BE2C (cell line): ENCODE data around the gene WWOX. TPM values are rescaled to one million over a fixed set of nuclear protein-coding genes. Genes with fewer than 3 reads are reported as not detected.
A peak's percentile ranks its signal among the peaks of the same experiment; 100 is the strongest.
"Not testable (repeated sequence)": the region's sequence is repeated elsewhere in the genome, so short reads cannot be mapped to it uniquely, and the experiment has no call there.

Experiments used
- DNase-seq: peaks from one replicate; pipeline ENCODE4 v3.0.0-alpha.2; 2020
- H3K27me3 ChIP-seq: fragments of 250-450 bp; sonication (Bioruptor Pico); 2 replicates; pipeline ENCODE4 v1.5.1; 2020; ENCODE audit warnings: mild to moderate bottlenecking
- H3K36me3 ChIP-seq: fragments of 250-450 bp; sonication (Bioruptor Pico); 2 replicates; pipeline ENCODE4 v1.5.1; 2020; ENCODE audit warnings: mild to moderate bottlenecking
- H3K4me1 ChIP-seq: fragments of 250-450 bp; sonication (Bioruptor Pico); 2 replicates; pipeline ENCODE4 v1.5.1; 2020
- H3K4me3 ChIP-seq: 2 replicates; pipeline ENCODE4 v1.5.1; 2011; ENCODE audit warnings: low read depth, low read length
- H3K9me3 ChIP-seq: fragments of 250-450 bp; sonication (Bioruptor Pico); 2 replicates; pipeline ENCODE4 v1.5.1; 2020
- polyA plus RNA-seq: library from polyadenylated mRNA; unstranded; fragments of >200 nt; gene quantifications from one replicate; pipeline ENCODE4 v1.2.1, GENCODE V29; 2012; ENCODE audit warnings: low read depth, missing spikeins; ENCODE audit not compliant: insufficient read length, insufficient read depth
- TF ChIP-seq, protein P1 (sequence below): IDR thresholded peaks from 2 replicates; pipeline ENCODE4 v1.5.1; 2012; ENCODE audit warnings: mild to moderate bottlenecking, low read depth, low read length

WWOX gene
- polyA plus RNA-seq: 13.9 TPM

DNA sequence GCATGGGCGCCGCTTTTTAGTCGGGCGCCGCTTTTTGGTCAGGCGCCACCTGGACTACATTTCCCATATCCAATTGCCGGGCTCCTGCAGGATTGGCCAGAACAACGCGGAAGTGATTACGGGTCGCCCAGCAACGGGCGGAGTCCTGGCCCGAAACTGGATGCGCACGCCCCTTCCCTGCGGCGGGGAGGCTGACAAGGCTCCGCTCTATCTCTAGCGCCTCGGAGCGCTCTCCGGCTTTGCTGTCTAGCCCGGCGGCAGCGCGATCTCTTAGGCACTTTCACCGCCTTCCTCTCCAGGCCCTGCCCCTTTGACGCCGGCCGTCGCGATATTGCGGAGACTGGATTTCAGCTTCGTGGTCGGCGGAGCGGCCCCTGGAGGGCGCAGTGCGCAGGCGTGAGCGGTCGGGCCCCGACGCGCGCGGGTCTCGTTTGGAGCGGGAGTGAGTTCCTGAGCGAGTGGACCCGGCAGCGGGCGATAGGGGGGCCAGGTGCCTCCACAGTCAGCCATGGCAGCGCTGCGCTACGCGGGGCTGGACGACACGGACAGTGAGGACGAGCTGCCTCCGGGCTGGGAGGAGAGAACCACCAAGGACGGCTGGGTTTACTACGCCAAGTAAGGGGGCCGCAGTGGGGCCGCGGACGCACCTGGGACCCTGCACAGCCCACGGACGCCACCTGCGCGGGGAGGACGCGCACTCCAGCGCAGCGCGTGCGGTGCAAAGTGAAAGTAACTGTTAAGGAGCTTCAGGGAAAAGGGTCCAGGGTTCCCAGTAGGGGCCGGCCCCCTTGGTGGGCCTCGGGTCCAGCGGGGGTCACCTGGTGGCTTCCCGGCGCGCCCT lies at the start of gene WWOX:
Gene WWOX, plus strand, starts transcription at position 384 of the 841 bp plus-strand sequence.
- Histone ChIP-seq H3K4me3 (peak within 1 kb of the TSS; percentile 87), H3K9me3 (no peaks in the 10 kb centered on the region), H3K36me3 (no peaks in the 10 kb centered on the region), H3K27me3 (no peaks in the 10 kb centered on the region), H3K4me1 (no peaks in the 10 kb centered on the region)
- TF ChIP-seq, protein P1, sequence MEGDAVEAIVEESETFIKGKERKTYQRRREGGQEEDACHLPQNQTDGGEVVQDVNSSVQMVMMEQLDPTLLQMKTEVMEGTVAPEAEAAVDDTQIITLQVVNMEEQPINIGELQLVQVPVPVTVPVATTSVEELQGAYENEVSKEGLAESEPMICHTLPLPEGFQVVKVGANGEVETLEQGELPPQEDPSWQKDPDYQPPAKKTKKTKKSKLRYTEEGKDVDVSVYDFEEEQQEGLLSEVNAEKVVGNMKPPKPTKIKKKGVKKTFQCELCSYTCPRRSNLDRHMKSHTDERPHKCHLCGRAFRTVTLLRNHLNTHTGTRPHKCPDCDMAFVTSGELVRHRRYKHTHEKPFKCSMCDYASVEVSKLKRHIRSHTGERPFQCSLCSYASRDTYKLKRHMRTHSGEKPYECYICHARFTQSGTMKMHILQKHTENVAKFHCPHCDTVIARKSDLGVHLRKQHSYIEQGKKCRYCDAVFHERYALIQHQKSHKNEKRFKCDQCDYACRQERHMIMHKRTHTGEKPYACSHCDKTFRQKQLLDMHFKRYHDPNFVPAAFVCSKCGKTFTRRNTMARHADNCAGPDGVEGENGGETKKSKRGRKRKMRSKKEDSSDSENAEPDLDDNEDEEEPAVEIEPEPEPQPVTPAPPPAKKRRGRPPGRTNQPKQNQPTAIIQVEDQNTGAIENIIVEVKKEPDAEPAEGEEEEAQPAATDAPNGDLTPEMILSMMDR: 0 out of 2 replicates have a peak, but pooled peaks have one; percentile 82
- peak; percentile 96 for DNase-seq

DNA sequence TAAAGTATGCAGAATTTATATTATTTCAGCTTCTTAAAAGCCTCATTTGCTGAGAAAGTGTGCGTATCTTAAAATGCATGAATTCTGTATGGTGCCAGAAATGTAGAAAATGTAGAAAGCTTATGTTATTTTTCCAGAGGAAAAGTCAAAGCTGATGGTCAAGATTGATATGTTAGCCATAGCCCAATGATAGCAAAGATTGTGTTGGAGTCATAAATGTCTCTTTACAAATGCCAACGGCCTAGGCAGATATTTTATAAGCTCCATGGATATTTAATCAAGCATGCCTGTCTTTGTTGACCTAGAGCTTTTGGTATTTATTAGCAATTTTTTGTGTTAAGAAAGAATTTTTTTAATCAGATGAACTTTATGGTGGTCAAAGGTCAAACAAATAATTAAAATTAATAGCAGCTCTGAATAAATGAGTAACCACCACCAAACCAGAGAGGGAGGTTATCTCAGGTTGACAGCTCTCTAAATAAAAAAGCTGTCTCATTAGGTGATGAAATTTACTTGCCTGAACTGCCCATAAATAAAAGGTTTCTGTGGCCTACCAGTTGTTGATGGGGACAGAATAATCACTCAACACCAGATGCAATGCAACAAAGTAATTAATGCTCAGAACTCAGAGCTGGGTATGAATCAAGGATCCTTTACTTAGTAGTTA lies 48.6 kb upstream of the WWOX start:
- no peaks in the 10 kb centered on the region for H3K9me3 ChIP-seq
- no peak overlapping the region for H3K4me3 ChIP-seq
- TF ChIP-seq, protein P1: no peak
- no peaks in the 10 kb centered on the region for H3K36me3 ChIP-seq
- no peaks in the 10 kb centered on the region for H3K27me3 ChIP-seq
- no peak for DNase-seq
- H3K4me1 ChIP-seq: no peaks in the 10 kb centered on the region

DNA sequence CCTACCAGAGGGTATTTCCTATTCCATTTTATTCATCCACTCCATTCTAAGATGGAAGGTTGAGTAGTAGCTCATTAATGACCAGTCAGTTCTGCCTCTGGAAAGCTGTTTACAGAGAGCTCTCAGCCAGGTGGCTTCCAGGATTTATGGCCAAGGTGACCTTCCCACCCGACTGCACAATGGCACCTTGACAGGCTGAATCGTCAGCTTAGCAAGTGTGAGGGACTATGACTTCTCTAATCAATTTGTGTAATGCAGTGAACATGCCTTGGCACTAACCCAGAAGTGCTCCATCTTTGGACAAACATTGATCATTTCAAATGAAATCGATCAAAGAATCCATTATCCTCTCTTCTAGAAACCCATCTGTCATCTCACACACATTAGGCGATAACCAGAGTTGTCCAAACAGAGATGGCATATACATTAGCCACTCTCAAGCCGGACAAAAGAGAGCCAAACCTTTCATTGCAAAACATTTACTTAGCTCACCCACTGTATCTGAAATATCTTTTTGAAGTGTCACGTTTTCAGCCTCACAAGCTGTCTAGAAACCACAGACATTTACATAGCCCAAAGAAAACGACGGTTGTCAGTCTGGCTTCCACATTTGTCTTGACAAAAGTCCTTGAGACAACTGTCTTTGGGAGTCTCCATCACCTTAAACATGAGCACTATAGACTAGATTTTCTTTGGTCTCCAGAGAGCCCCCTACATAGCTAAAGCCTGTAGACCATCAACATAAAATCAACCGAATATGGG lies 41.5 kb upstream of the WWOX start:
- DNase-seq: no peak
- no peaks in the 10 kb centered on the region for H3K27me3 ChIP-seq
- TF ChIP-seq, protein P1: no peak
- no peak overlapping the region for H3K4me3 ChIP-seq
- no peaks in the 10 kb centered on the region for H3K36me3 ChIP-seq
- H3K9me3 ChIP-seq: no peaks in the 10 kb centered on the region
- H3K4me1 ChIP-seq: no peaks in the 10 kb centered on the region

DNA sequence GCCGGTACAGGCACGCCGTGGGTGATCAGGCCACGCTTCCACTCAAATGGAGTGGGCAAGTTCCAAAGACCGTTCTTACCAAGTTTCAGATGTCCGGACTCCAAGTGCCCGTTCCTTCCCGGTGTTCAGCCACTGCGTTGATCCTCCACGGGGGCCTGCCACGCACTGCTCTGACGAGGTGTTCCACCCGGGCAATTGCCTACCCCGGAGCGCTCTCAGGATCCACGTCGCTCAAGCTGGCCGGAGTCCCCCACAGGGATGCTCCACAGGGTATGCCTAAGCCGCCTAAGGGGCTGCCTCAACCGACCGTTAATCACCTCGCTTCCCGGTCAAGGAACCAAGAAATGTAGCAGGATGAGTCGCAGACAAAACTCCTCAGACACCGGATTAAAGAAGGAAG lies 39.6 kb upstream of the WWOX start:
- not testable (repeated sequence) for H3K9me3 ChIP-seq, H3K27me3 ChIP-seq, H3K36me3 ChIP-seq, H3K4me3 ChIP-seq, H3K4me1 ChIP-seq, DNase-seq

DNA sequence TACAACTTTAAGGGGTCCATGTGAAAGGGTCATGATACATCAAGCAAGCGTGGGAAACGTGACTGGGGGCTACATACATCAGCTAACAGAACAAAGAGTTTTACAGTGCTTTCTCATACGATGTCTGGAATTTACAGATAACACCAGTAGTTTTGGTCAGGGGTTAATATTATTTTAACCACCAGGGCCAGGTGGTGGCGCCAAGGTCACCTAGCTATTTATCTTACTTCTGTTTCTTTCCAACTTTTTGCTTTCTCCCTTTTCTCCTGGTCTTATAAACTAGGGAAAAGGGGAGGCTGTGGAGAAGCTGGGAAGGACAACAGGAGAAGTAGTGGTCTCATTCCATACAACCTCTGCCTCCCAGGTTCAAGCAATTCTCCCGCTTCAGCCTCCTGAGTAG lies 39.2 kb upstream of the WWOX start:
- Histone ChIP-seq H3K4me3 (no peak overlapping the region), H3K4me1 (no peaks in the 10 kb centered on the region), H3K9me3 (no peaks in the 10 kb centered on the region), H3K27me3 (no peaks in the 10 kb centered on the region), H3K36me3 (no peaks in the 10 kb centered on the region)
- TF ChIP-seq, protein P1: no peak
- no peak for DNase-seq

DNA sequence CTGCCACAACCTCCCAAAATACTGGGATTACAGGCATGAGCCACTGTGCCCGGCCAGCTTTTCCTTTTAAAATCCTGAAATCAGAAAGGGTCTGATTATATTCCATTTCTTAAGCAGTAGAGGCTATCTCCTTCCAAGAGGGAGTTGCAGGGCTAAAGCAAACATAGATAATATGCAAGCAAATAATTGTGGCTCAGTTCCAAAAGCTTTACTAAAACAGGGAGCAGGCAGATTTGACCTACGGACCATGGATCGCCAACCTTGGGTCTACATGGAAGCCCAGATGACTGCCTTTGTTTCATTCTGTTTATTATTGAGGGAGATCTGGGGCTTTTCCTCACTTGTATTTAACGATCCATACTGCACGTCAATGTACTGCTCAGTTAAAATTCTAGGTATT lies 38.6 kb upstream of the WWOX start:
- Histone ChIP-seq H3K36me3 (no peaks in the 10 kb centered on the region), H3K27me3 (no peaks in the 10 kb centered on the region), H3K4me1 (no peaks in the 10 kb centered on the region), H3K9me3 (no peaks in the 10 kb centered on the region), H3K4me3 (no peak overlapping the region)
- no peak for DNase-seq
- TF ChIP-seq, protein P1: no peak
